ENCODE measurements around the gene ADAMTS2.

The ADAMTS2 gene

DNA sequence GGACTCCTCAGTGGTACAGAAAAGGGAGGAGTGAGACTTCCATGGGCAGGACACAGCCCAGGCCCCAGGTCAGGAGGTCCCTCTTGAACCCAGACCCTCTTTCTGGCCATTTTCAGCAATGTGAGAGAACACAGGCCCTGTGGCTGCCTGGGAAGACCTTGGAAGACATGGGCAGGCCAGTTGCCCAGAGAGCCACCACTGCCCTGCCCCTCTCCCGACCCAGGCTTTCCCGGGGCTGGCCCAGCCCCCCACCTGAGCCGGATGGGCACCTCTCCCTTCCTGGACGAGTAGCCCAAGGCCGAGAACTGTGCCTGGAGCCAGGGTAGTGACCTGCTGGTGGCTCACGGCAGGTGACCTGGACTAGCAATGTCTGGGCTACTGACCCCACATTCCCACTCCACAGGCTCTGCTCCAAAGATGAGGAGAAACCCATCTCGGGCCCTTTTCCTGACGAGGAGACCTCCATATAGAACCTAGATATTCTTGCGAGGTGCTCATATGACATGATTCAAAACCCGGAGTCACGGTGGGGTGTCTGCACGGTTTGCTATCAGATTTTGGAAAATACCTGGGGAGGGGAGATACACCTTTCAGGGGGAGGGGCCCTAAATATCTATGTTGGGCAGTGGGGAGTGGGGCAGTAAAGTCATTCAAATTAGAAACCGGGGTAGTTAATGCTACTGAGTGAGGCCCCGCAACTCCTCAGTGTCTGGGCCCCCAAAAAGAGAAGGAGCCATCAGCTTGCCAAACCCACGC lies 225.7 kb downstream of the ADAMTS2 start:
- no peak overlapping the region for H3K4me2 ChIP-seq (ENCODE audit: low read length, poor library complexity, severe bottlenecking)
- no peak overlapping the region for H3K4me3 ChIP-seq (ENCODE audit: insufficient read depth in 1 of 2, low read depth in 1 of 2, low read length in 2 of 2)
- H3K27ac ChIP-seq (ENCODE audit: low read length, poor library complexity, severe bottlenecking): no peak overlapping the region
- H3K36me3 ChIP-seq (ENCODE audit: control insufficient read depth in 1 of 2, insufficient read depth in 2 of 2, low read depth in 1 of 2, low read length in 2 of 2): peaks cover 0 to 79% of the 10 kb centered on the region in 2 experiments
- no peak for DNase-seq
- H4K8ac ChIP-seq (ENCODE audit: low read length): no peak overlapping the region
- H2AFZ ChIP-seq (ENCODE audit: low read depth, low read length): no peak overlapping the region
- H3K9me3 ChIP-seq (ENCODE audit: control insufficient read depth, low read length): peaks cover 11% of the 10 kb centered on the region
- no peak overlapping the region for H2AK5ac ChIP-seq (ENCODE audit: low read length, severe bottlenecking)
- H3K27me3 ChIP-seq (ENCODE audit: control insufficient read depth in 1 of 2, insufficient read depth in 1 of 2, low read length in 2 of 2): no peaks in the 10 kb centered on the region
- H4K91ac ChIP-seq (ENCODE audit: low read length): no peak overlapping the region
- no peak overlapping the region for H3K4ac ChIP-seq (ENCODE audit: low read depth in 1 of 2, low read length in 2 of 2)
- H2BK15ac ChIP-seq (ENCODE audit: low read depth, poor library complexity, severe bottlenecking): no peak overlapping the region
- H3K4me1 ChIP-seq (ENCODE audit: control insufficient read depth, insufficient read depth, low read depth, low read length): no peaks in the 10 kb centered on the region
- no peak overlapping the region for H2BK5ac ChIP-seq (ENCODE audit: low read depth, low read length, poor library complexity, severe bottlenecking)
- no peak overlapping the region for H3K18ac ChIP-seq (ENCODE audit: low read depth in 1 of 2, low read length in 2 of 2)
- no peak overlapping the region for H2BK120ac ChIP-seq (ENCODE audit: low read depth, low read length)
- no peak overlapping the region for H3K14ac ChIP-seq (ENCODE audit: low read length in 2 of 2)
- no peak overlapping the region for H2BK12ac ChIP-seq (ENCODE audit: low read length in 2 of 2)
- no peak overlapping the region for H3K9ac ChIP-seq (ENCODE audit: low read length)
- H3K23ac ChIP-seq (ENCODE audit: low read length in 2 of 2): no peak overlapping the region
- WGBS: 91% methylated on average over 15 of the region's 15 CpGs
- H3K79me1 ChIP-seq (replicated peaks; ENCODE audit: low read length, poor library complexity, severe bottlenecking): no peaks in the 10 kb centered on the region

DNA sequence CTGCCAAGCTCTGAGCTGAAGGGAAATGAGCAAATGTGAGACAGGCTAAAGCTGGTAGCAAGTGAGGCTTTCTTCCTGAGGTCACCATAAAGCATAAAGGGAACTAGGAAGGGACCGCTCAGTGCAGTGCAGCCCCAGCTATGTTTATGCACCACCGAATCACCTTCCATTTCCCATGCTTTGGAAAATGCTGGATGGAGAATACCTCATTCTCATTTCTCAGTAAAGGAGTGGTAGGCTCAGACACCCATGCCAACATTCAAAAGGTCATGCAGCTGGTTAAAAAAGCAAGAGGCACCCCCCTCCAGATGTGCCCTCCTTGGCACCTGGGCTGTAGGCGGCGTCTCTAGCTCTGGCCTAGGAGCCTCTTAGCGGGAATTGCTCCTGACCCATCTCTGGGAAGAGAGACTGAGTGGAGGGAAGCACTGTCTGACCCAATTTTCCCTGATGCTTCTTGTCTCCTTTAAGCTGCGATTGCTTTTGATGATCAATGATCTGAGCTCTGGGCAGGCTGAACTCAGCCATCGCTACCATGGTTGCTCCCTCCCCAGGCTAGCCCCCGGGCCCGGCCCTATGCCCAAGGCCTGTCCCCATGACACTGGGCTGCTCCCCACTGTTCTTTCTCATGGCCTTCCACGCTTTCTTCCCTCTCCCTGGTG lies 226.4 kb downstream of the ADAMTS2 start:
- DNase-seq: no peak
- Histone ChIP-seq H3K9me3 (ENCODE audit: control insufficient read depth, low read length) (peaks cover 18% of the 10 kb centered on the region), H2BK15ac (ENCODE audit: low read depth, poor library complexity, severe bottlenecking) (no peak overlapping the region), H3K23ac (ENCODE audit: low read length in 2 of 2) (no peak overlapping the region), H2BK12ac (ENCODE audit: low read length in 2 of 2) (no peak overlapping the region), H3K18ac (ENCODE audit: low read depth in 1 of 2, low read length in 2 of 2) (no peak overlapping the region), H3K79me1 (replicated peaks; ENCODE audit: low read length, poor library complexity, severe bottlenecking) (no peaks in the 10 kb centered on the region), H2AK5ac (ENCODE audit: low read length, severe bottlenecking) (no peak overlapping the region), H3K36me3 (ENCODE audit: control insufficient read depth in 1 of 2, insufficient read depth in 2 of 2, low read depth in 1 of 2, low read length in 2 of 2) (peaks cover 0 to 79% of the 10 kb centered on the region in 2 experiments), H3K27ac (ENCODE audit: low read length, poor library complexity, severe bottlenecking) (no peak overlapping the region), H3K4ac (ENCODE audit: low read depth in 1 of 2, low read length in 2 of 2) (no peak overlapping the region), H2BK120ac (ENCODE audit: low read depth, low read length) (no peak overlapping the region), H2BK5ac (ENCODE audit: low read depth, low read length, poor library complexity, severe bottlenecking) (no peak overlapping the region), H3K14ac (ENCODE audit: low read length in 2 of 2) (no peak overlapping the region), H4K91ac (ENCODE audit: low read length) (no peak overlapping the region), H3K9ac (ENCODE audit: low read length) (no peak overlapping the region), H3K4me3 (ENCODE audit: insufficient read depth in 1 of 2, low read depth in 1 of 2, low read length in 2 of 2) (no peak overlapping the region), H3K4me1 (ENCODE audit: control insufficient read depth, insufficient read depth, low read depth, low read length) (no peaks in the 10 kb centered on the region), H3K4me2 (ENCODE audit: low read length, poor library complexity, severe bottlenecking) (no peak overlapping the region), H4K8ac (ENCODE audit: low read length) (no peak overlapping the region), H3K27me3 (ENCODE audit: control insufficient read depth in 1 of 2, insufficient read depth in 1 of 2, low read length in 2 of 2) (no peaks in the 10 kb centered on the region), H2AFZ (ENCODE audit: low read depth, low read length) (no peak overlapping the region)
- WGBS: 88% methylated on average over 10 of the region's 10 CpGs

DNA sequence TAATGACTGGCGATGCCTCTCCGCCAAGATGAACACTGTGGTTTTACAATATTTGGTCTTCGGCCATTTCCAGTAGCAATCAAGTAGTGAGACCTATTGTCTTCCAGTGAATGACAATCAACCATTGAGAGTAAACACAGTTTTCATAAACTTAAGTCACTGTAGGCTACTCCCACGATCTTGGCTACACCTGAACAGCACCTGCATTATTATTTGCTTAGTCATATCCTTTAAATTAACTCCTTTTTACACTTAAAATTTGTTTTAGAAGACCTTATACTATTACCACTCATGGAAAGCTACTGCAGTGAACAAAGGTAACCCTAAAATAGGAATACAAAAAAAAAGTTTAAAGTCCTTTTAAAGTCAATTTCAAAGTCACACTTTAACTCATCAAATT lies 226.9 kb downstream of the ADAMTS2 start:
- no peak overlapping the region for H2AFZ ChIP-seq (ENCODE audit: low read depth, low read length)
- H3K9me3 ChIP-seq (ENCODE audit: control insufficient read depth, low read length): peaks cover 23% of the 10 kb centered on the region
- no peaks in the 10 kb centered on the region for H3K4me1 ChIP-seq (ENCODE audit: control insufficient read depth, insufficient read depth, low read depth, low read length)
- no peak overlapping the region for H2AK5ac ChIP-seq (ENCODE audit: low read length, severe bottlenecking)
- H3K4me3 ChIP-seq (ENCODE audit: insufficient read depth in 1 of 2, low read depth in 1 of 2, low read length in 2 of 2): no peak overlapping the region
- H3K27me3 ChIP-seq (ENCODE audit: control insufficient read depth in 1 of 2, insufficient read depth in 1 of 2, low read length in 2 of 2): no peaks in the 10 kb centered on the region
- no peak overlapping the region for H3K23ac ChIP-seq (ENCODE audit: low read length in 2 of 2)
- DNase-seq: no peak
- H3K18ac ChIP-seq (ENCODE audit: low read depth in 1 of 2, low read length in 2 of 2): no peak overlapping the region
- H4K91ac ChIP-seq (ENCODE audit: low read length): no peak overlapping the region
- no peak overlapping the region for H2BK5ac ChIP-seq (ENCODE audit: low read depth, low read length, poor library complexity, severe bottlenecking)
- H3K4ac ChIP-seq (ENCODE audit: low read depth in 1 of 2, low read length in 2 of 2): no peak overlapping the region
- H3K14ac ChIP-seq (ENCODE audit: low read length in 2 of 2): no peak overlapping the region
- no peak overlapping the region for H2BK120ac ChIP-seq (ENCODE audit: low read depth, low read length)
- H2BK15ac ChIP-seq (ENCODE audit: low read depth, poor library complexity, severe bottlenecking): no peak overlapping the region
- no peak overlapping the region for H2BK12ac ChIP-seq (ENCODE audit: low read length in 2 of 2)
- H3K79me1 ChIP-seq (replicated peaks; ENCODE audit: low read length, poor library complexity, severe bottlenecking): no peaks in the 10 kb centered on the region
- H4K8ac ChIP-seq (ENCODE audit: low read length): no peak overlapping the region
- no peak overlapping the region for H3K9ac ChIP-seq (ENCODE audit: low read length)
- no peak overlapping the region for H3K27ac ChIP-seq (ENCODE audit: low read length, poor library complexity, severe bottlenecking)
- no peak overlapping the region for H3K4me2 ChIP-seq (ENCODE audit: low read length, poor library complexity, severe bottlenecking)
- H3K36me3 ChIP-seq (ENCODE audit: control insufficient read depth in 1 of 2, insufficient read depth in 2 of 2, low read depth in 1 of 2, low read length in 2 of 2): peaks cover 0 to 81% of the 10 kb centered on the region in 2 experiments
- 81% methylated on average over 4 of the region's 4 CpGs for WGBS

DNA sequence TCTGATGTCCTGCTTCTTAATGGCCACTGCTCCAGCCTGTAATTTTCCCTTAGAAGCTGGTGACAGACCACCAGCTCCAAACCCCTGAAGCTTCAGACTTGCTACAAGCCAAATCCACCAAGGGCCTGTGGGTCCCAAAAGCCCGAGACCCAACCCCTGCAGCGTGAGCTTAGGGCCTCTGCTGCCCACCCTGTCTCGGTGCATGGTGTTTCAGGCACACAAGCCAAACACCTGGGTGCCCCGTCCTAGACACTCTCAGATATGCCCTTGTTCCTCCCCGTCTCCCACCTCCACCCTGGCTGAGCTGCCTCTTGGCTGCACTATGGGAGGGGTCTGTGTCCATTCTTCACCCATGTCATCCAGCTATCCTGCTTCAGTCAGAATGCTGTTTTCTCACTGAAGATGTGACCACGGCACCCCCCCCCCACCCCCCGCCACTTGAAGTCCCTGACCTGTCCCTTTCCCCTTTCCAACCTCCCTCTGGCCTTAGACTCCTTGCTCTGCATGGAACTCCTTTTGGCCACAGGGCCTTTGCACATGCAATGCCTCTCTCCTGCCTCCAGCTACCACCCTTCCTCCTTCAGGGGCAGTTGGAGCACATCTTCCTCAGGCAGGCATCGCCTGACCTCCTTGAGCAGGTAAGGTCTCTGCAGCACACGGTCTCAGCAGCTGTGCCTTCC lies 229.3 kb downstream of the ADAMTS2 start:
- Histone ChIP-seq H4K8ac (ENCODE audit: low read length) (no peak overlapping the region), H3K18ac (ENCODE audit: low read depth in 1 of 2, low read length in 2 of 2) (no peak overlapping the region), H2AFZ (ENCODE audit: low read depth, low read length) (no peak overlapping the region), H2BK12ac (ENCODE audit: low read length in 2 of 2) (no peak overlapping the region), H3K4me2 (ENCODE audit: low read length, poor library complexity, severe bottlenecking) (no peak overlapping the region), H3K27ac (ENCODE audit: low read length, poor library complexity, severe bottlenecking) (no peak overlapping the region), H3K9me3 (ENCODE audit: control insufficient read depth, low read length) (peaks cover 46% of the 10 kb centered on the region), H3K79me1 (replicated peaks; ENCODE audit: low read length, poor library complexity, severe bottlenecking) (no peaks in the 10 kb centered on the region), H4K91ac (ENCODE audit: low read length) (no peak overlapping the region), H3K14ac (ENCODE audit: low read length in 2 of 2) (no peak overlapping the region), H3K4ac (ENCODE audit: low read depth in 1 of 2, low read length in 2 of 2) (no peak overlapping the region), H3K23ac (ENCODE audit: low read length in 2 of 2) (no peak overlapping the region), H3K27me3 (ENCODE audit: control insufficient read depth in 1 of 2, insufficient read depth in 1 of 2, low read length in 2 of 2) (no peaks in the 10 kb centered on the region), H3K9ac (ENCODE audit: low read length) (no peak overlapping the region), H3K36me3 (ENCODE audit: control insufficient read depth in 1 of 2, insufficient read depth in 2 of 2, low read depth in 1 of 2, low read length in 2 of 2) (peaks cover 0 to 85% of the 10 kb centered on the region in 2 experiments), H3K4me3 (ENCODE audit: insufficient read depth in 1 of 2, low read depth in 1 of 2, low read length in 2 of 2) (peak overlapping the region in 1 of 2 experiments; percentile 27), H2BK120ac (ENCODE audit: low read depth, low read length) (no peak overlapping the region), H2BK15ac (ENCODE audit: low read depth, poor library complexity, severe bottlenecking) (no peak overlapping the region), H3K4me1 (ENCODE audit: control insufficient read depth, insufficient read depth, low read depth, low read length) (no peaks in the 10 kb centered on the region), H2AK5ac (ENCODE audit: low read length, severe bottlenecking) (no peak overlapping the region), H2BK5ac (ENCODE audit: low read depth, low read length, poor library complexity, severe bottlenecking) (no peak overlapping the region)
- 82% methylated on average over 9 of the region's 9 CpGs for WGBS
- DNase-seq: no peak
